MM.1S (cell line): ENCODE data around the gene FGF16.

ENCODE experiments used
- DNase-seq: peaks from one replicate; pipeline ENCODE4 v3.0.0-alpha.2; 2015
- H2AFZ ChIP-seq: fragments of 300-600 bp; sonication (generic); 2 replicates; pipeline ENCODE4 v1.6.0; 2016; ENCODE audit warnings: antibody characterized with exemption, low read length
- H3F3A ChIP-seq: fragments of 300-600 bp; sonication (generic); 2 replicates; pipeline ENCODE4 v1.6.1; 2016; ENCODE audit warnings: mild to moderate bottlenecking, antibody characterized with exemption, low read length, moderate library complexity, mixed read lengths; ENCODE audit not compliant: insufficient read depth
- H3K27ac ChIP-seq: fragments of 300-600 bp; sonication (generic); 2 replicates; pipeline ENCODE4 v1.5.1; 2016; ENCODE audit warnings: mild to moderate bottlenecking, low read length
- H3K27me3 ChIP-seq: fragments of 300-600 bp; sonication (generic); replicated peaks from 2 replicates; pipeline ENCODE4 v1.6.0; 2016; ENCODE audit warnings: low read length; ENCODE audit not compliant: insufficient read depth
- H3K36me3 ChIP-seq: fragments of 300-600 bp; sonication (generic); replicated peaks from 2 replicates; pipeline ENCODE4 v1.6.1; 2016; ENCODE audit warnings: mild to moderate bottlenecking, low read length, mixed read lengths; ENCODE audit not compliant: insufficient read depth
- H3K4me1 ChIP-seq: fragments of 300-600 bp; sonication (generic); 2 replicates; pipeline ENCODE4 v1.6.1; 2016; ENCODE audit warnings: low read length, mixed read lengths
- H3K4me2 ChIP-seq: fragments of 300-600 bp; sonication (generic); 2 replicates; pipeline ENCODE4 v1.6.0; 2016; ENCODE audit warnings: low read depth, low read length
- H3K4me3 ChIP-seq: fragments of 300-600 bp; sonication (generic); 2 replicates; pipeline ENCODE4 v1.5.1; 2016; ENCODE audit warnings: low read length, mixed read lengths
- H3K79me2 ChIP-seq: fragments of 300-600 bp; sonication (generic); 2 replicates; pipeline ENCODE4 v1.6.1; 2016; ENCODE audit warnings: mixed run types, low read length, mixed read lengths
- H3K9ac ChIP-seq: fragments of 300-600 bp; sonication (generic); 2 replicates; pipeline ENCODE4 v1.6.1; 2016; ENCODE audit warnings: low read length, mixed read lengths
- H3K9me2 ChIP-seq: fragments of 300-600 bp; sonication (generic); replicated peaks from 2 replicates; pipeline ENCODE4 v1.6.1; 2016; ENCODE audit warnings: mild to moderate bottlenecking, low read length, mixed read lengths; ENCODE audit not compliant: insufficient read depth
- H3K9me3 ChIP-seq: fragments of 300-600 bp; sonication (generic); replicated peaks from 2 replicates; pipeline ENCODE4 v1.6.1; 2016; ENCODE audit warnings: mild to moderate bottlenecking, low read length, mixed read lengths; ENCODE audit not compliant: insufficient read depth
- H4K20me1 ChIP-seq: fragments of 300-600 bp; sonication (generic); 2 replicates; pipeline ENCODE4 v1.6.1; 2016; ENCODE audit warnings: mild to moderate bottlenecking, low read length, moderate library complexity, mixed read lengths; ENCODE audit not compliant: insufficient read depth
- EZH2 ChIP-seq: fragments of 300-600 bp; sonication (generic); optimal IDR thresholded peaks from 2 replicates; pipeline ENCODE3; 2017; ENCODE audit warnings: low read depth, mild to moderate bottlenecking, antibody characterized with exemption, low read length, mixed read lengths
- EZH2phosphoT487 ChIP-seq: fragments of 300-600 bp; sonication (generic); IDR thresholded peaks from 2 replicates; pipeline ENCODE4 v1.6.1; 2018; ENCODE audit warnings: antibody characterized with exemption, low read length
- TF ChIP-seq, protein P1 (sequence below): fragments of 300-600 bp; sonication (generic); IDR thresholded peaks from 2 replicates; pipeline ENCODE4 v1.5.1; 2016; ENCODE audit warnings: antibody characterized with exemption, low read length, mixed read lengths

FGF16 gene

DNA sequence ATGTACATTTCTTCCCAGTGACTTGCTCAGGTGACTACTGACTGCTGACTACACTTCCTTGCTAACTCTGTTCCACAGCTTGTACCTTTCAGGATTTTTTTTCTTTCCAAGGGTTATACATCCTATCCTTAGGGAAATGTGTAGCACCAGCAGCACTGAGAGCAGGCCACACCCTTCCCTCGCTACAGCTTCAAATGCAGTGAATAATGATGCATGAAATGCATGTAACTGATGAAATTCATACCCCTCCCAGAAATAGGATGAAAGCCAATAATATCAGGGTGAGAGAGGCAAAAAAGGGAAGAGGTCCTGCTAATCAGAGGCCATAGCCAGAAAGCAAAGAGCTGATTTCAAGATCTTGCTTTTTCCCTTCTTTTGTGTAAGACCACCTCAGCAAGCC is 6.2 kb upstream of the FGF16 start:
- TF ChIP-seq, protein P1, sequence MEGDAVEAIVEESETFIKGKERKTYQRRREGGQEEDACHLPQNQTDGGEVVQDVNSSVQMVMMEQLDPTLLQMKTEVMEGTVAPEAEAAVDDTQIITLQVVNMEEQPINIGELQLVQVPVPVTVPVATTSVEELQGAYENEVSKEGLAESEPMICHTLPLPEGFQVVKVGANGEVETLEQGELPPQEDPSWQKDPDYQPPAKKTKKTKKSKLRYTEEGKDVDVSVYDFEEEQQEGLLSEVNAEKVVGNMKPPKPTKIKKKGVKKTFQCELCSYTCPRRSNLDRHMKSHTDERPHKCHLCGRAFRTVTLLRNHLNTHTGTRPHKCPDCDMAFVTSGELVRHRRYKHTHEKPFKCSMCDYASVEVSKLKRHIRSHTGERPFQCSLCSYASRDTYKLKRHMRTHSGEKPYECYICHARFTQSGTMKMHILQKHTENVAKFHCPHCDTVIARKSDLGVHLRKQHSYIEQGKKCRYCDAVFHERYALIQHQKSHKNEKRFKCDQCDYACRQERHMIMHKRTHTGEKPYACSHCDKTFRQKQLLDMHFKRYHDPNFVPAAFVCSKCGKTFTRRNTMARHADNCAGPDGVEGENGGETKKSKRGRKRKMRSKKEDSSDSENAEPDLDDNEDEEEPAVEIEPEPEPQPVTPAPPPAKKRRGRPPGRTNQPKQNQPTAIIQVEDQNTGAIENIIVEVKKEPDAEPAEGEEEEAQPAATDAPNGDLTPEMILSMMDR, result no peak
- TF ChIP-seq EZH2 (no peak), EZH2phosphoT487 (no peak)
- H3K9me3 ChIP-seq, result no peaks in the 10 kb centered on the region
- no peak overlapping the region for H3K27ac ChIP-seq

DNA sequence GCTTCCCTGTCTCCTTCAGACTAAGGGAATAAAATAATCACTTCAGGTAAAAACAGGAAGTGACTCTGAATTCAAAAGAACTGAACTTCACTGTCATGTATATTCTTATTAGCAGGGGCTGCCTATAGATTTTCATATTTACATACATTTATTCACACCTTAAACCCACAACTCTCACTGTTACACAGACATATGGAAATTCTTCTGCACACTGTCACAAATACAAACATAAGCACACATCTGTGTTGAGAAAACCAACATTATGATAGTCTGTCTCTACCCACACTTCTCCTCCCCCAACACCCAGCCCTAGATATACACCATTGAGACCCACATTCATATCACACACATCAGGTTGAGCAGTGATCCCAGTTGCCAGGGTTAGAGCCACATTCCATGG is 5.7 kb upstream of the FGF16 start:
- H3K36me3 ChIP-seq, result no peaks in the 10 kb centered on the region
- no peak overlapping the region for H3K27ac ChIP-seq
- H3K27me3 ChIP-seq, result no peaks in the 10 kb centered on the region
- no peaks in the 10 kb centered on the region for H3K9me2 ChIP-seq
- H3K79me2 ChIP-seq, result no peaks in the 10 kb centered on the region
- H3K4me1 ChIP-seq, result no peaks in the 10 kb centered on the region
- no peak overlapping the region for H2AFZ ChIP-seq
- no peak overlapping the region for H3K4me2 ChIP-seq
- H3K9ac ChIP-seq, result no peak overlapping the region
- no peak for DNase-seq
- no peak overlapping the region for H3K4me3 ChIP-seq
- TF ChIP-seq EZH2phosphoT487, result no peak
- TF ChIP-seq, protein P1, result no peak
- no peak for TF ChIP-seq EZH2
- no peaks in the 10 kb centered on the region for H3F3A ChIP-seq
- no peaks in the 10 kb centered on the region for H4K20me1 ChIP-seq
- H3K9me3 ChIP-seq, result no peaks in the 10 kb centered on the region

More for the DNA sequence above, 6.2 kb upstream of the FGF16 start:
- no peaks in the 10 kb centered on the region for H3K4me1 ChIP-seq
- no peaks in the 10 kb centered on the region for H3K36me3 ChIP-seq
- H3F3A ChIP-seq, result no peaks in the 10 kb centered on the region
- H3K27me3 ChIP-seq, result no peaks in the 10 kb centered on the region
- no peaks in the 10 kb centered on the region for H4K20me1 ChIP-seq
- H3K9me2 ChIP-seq, result no peaks in the 10 kb centered on the region
- H3K4me2 ChIP-seq, result no peak overlapping the region
- no peaks in the 10 kb centered on the region for H3K79me2 ChIP-seq
- H3K9ac ChIP-seq, result no peak overlapping the region
- H2AFZ ChIP-seq, result no peak overlapping the region
- no peak for DNase-seq
- H3K4me3 ChIP-seq, result no peak overlapping the region

DNA sequence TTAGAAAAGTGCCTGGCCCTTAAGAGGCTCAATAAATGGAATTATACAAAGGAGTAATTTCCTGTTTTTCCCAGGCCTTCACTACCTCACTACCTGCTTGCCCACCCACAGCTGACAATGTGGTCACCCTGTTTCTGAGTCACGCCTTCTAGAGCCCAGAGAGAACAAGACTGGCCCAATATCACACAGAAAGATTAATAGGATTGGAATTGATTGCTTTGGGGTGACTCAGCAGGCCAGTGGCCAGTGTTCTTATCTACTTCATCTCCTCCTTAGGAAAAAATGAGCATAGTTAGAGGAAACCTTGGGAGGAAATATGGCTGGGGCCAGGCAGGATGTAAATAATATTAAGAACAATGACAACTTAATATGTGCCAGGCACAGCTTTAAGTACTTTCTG is 4.5 kb upstream of the FGF16 start:
- H4K20me1 ChIP-seq, result no peaks in the 10 kb centered on the region
- H3K4me3 ChIP-seq, result no peak overlapping the region
- TF ChIP-seq EZH2, result no peak
- no peak for TF ChIP-seq EZH2phosphoT487
- TF ChIP-seq, protein P1, result no peak
- H3K9me3 ChIP-seq, result no peaks in the 10 kb centered on the region
- no peak overlapping the region for H2AFZ ChIP-seq
- no peaks in the 10 kb centered on the region for H3K9me2 ChIP-seq
- no peaks in the 10 kb centered on the region for H3K4me1 ChIP-seq
- DNase-seq, result no peak
- H3F3A ChIP-seq, result no peaks in the 10 kb centered on the region
- H3K27me3 ChIP-seq, result no peaks in the 10 kb centered on the region
- no peak overlapping the region for H3K4me2 ChIP-seq
- no peaks in the 10 kb centered on the region for H3K36me3 ChIP-seq
- H3K79me2 ChIP-seq, result no peaks in the 10 kb centered on the region
- no peak overlapping the region for H3K27ac ChIP-seq
- H3K9ac ChIP-seq, result no peak overlapping the region
